Stimulated activated CD8-positive, alpha-beta memory T cell treated with anti-CD3 and anti-CD28 coated beads, Interleukin-12 subunit alpha, Interleukin-12 subunit beta, amount 100 ng/mL, for 1 hour (primary cell): ENCODE results near the gene DUSP2.

Experiments
- DNase-seq: peaks from one replicate; pipeline ENCODE4 v3.0.0-alpha.2; 2020; ENCODE audit warnings: low read depth

Gene DUSP2

GRCh38 chr2:96113951-96114350 is 31.3 kb downstream of the DUSP2 start:
- no peak for DNase-seq

GRCh38 chr2:96113367-96113677 is 31.9 kb downstream of the DUSP2 start:
- DNase-seq = no peak

- no peak for DNase-seq
Measured at GRCh38 chr2:96112501-96113366, 32.5 kb downstream of the DUSP2 start.

GRCh38 chr2:96111823-96112500 is 33.3 kb downstream of the DUSP2 start:
- DNase-seq = no peak

GRCh38 chr2:96111257-96111640 is 34.0 kb downstream of the DUSP2 start:
- DNase-seq = no peak

GRCh38 chr2:96110621-96111256 is 34.5 kb downstream of the DUSP2 start:
- DNase-seq = no peak

GRCh38 chr2:96109931-96110511 is 35.2 kb downstream of the DUSP2 start:
- no peak for DNase-seq

- no peak for DNase-seq
Measured at GRCh38 chr2:96109361-96109680, 35.9 kb downstream of the DUSP2 start.

- no peak for DNase-seq
Measured at GRCh38 chr2:96108541-96109360, 36.5 kb downstream of the DUSP2 start.

- DNase-seq = no peak
Measured at GRCh38 chr2:96108151-96108540, 37.1 kb downstream of the DUSP2 start.

- DNase-seq = no peak
Measured at GRCh38 chr2:96107708-96108065, 37.6 kb downstream of the DUSP2 start.

GRCh38 chr2:96106991-96107707 is 38.1 kb downstream of the DUSP2 start:
- DNase-seq = no peak

- DNase-seq = no peak
Measured at GRCh38 chr2:96105994-96106715, 39.1 kb downstream of the DUSP2 start.

- DNase-seq = no peak
Measured at GRCh38 chr2:96105152-96105915, 39.9 kb downstream of the DUSP2 start.

GRCh38 chr2:96104487-96104861 is 40.8 kb downstream of the DUSP2 start:
- DNase-seq = no peak

- no peak for DNase-seq
Measured at GRCh38 chr2:96103761-96104486, 41.3 kb downstream of the DUSP2 start.

GRCh38 chr2:96103187-96103601 is 42.0 kb downstream of the DUSP2 start:
- DNase-seq = no peak

- DNase-seq = no peak
Measured at GRCh38 chr2:96102596-96103186, 42.5 kb downstream of the DUSP2 start.

GRCh38 chr2:96100893-96101304 is 44.3 kb downstream of the DUSP2 start:
- no peak for DNase-seq
